ENCODE measurements around the gene TPPP.

TPPP gene

DNA sequence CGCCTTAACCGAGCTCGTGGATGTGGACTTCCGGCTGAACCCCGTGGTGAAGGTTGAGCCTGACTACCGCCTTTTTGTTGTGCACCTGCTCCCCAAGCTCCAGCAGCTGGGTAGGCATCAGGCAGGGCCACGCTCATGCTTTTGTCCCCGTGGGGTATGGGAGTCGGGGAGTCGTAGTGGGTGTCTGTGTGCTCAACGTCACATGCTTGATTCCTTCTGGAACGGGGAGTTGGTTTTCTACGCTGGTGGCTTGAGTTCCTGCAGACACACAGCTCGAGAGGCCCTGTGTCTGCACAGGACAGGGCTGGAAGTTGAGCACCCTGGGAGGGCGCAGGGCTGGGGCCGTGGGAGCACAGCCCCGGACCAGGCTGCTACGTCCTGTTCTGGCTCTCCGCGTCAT, 73.0 kb downstream of the TPPP start:
- Histone ChIP-seq H2AFZ (ENCODE audit: low read depth, low read length) (no peak overlapping the region), H3K9me3 (ENCODE audit: insufficient read depth, low read length) (no peaks in the 10 kb centered on the region), H3K27me3 (ENCODE audit: low read depth, low read length) (no peaks in the 10 kb centered on the region), H3K27ac (ENCODE audit: low read length) (no peak overlapping the region), H3K79me2 (ENCODE audit: low read length) (peaks cover 23% of the 10 kb centered on the region), H3K4me2 (ENCODE audit: low read length) (no peak overlapping the region), H4K20me1 (ENCODE audit: insufficient read depth, low read length) (no peaks in the 10 kb centered on the region), H3K4me3 (ENCODE audit: low read length) (no peak overlapping the region), H3K36me3 (replicated peaks; ENCODE audit: low read depth, low read length) (peaks cover 18% of the 10 kb centered on the region), H3K4me1 (ENCODE audit: low read length) (no peaks in the 10 kb centered on the region), H3K9ac (ENCODE audit: low read length) (no peak overlapping the region)
- TF ChIP-seq, protein P1, sequence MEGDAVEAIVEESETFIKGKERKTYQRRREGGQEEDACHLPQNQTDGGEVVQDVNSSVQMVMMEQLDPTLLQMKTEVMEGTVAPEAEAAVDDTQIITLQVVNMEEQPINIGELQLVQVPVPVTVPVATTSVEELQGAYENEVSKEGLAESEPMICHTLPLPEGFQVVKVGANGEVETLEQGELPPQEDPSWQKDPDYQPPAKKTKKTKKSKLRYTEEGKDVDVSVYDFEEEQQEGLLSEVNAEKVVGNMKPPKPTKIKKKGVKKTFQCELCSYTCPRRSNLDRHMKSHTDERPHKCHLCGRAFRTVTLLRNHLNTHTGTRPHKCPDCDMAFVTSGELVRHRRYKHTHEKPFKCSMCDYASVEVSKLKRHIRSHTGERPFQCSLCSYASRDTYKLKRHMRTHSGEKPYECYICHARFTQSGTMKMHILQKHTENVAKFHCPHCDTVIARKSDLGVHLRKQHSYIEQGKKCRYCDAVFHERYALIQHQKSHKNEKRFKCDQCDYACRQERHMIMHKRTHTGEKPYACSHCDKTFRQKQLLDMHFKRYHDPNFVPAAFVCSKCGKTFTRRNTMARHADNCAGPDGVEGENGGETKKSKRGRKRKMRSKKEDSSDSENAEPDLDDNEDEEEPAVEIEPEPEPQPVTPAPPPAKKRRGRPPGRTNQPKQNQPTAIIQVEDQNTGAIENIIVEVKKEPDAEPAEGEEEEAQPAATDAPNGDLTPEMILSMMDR (IDR thresholded peaks at IDR 0.05; ENCODE audit: low read depth, low read length) = no peak
- no peak for TF ChIP-seq EZH2phosphoT487 (IDR thresholded peaks at IDR 0.05; ENCODE audit: low read depth)

DNA sequence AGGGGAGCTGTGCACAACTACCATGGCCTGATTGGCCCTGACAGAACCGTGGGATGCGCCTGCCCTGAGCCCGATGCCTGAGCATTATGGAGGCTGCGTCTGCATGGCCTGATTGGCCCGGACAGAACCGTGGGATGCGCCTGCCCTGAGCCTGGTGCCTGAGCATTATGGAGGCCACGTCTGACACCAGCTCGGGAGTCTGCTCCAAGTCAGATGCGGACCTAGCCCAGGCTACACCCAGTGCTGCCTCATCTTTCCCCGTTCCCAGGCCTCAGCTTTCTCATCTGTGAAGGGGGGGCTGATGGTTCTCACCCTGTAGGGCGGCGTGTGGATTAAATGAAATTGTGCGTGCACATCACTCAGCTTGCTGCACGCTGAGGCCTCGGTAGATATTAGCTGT, 73.7 kb downstream of the TPPP start:
- peaks cover 23% of the 10 kb centered on the region for H3K36me3 ChIP-seq (replicated peaks; ENCODE audit: low read depth, low read length)
- H3K27me3 ChIP-seq (ENCODE audit: low read depth, low read length) = no peaks in the 10 kb centered on the region
- no peak overlapping the region for H3K9ac ChIP-seq (ENCODE audit: low read length)
- no peaks in the 10 kb centered on the region for H4K20me1 ChIP-seq (ENCODE audit: insufficient read depth, low read length)
- no peaks in the 10 kb centered on the region; the same call in 1 of the 2 replicates for H3K9me3 ChIP-seq (ENCODE audit: insufficient read depth, low read length)
- H3K4me3 ChIP-seq (ENCODE audit: low read length) = no peak overlapping the region
- H2AFZ ChIP-seq (ENCODE audit: low read depth, low read length) = no peak overlapping the region
- H3K27ac ChIP-seq (ENCODE audit: low read length) = no peak overlapping the region
- TF ChIP-seq, protein P1 (IDR thresholded peaks at IDR 0.05; ENCODE audit: low read depth, low read length) = no peak
- TF ChIP-seq EZH2phosphoT487 (IDR thresholded peaks at IDR 0.05; ENCODE audit: low read depth) = no peak
- peaks cover 31% of the 10 kb centered on the region for H3K79me2 ChIP-seq (ENCODE audit: low read length)
- no peak overlapping the region for H3K4me2 ChIP-seq (ENCODE audit: low read length)
- no peaks in the 10 kb centered on the region for H3K4me1 ChIP-seq (ENCODE audit: low read length)

DNA sequence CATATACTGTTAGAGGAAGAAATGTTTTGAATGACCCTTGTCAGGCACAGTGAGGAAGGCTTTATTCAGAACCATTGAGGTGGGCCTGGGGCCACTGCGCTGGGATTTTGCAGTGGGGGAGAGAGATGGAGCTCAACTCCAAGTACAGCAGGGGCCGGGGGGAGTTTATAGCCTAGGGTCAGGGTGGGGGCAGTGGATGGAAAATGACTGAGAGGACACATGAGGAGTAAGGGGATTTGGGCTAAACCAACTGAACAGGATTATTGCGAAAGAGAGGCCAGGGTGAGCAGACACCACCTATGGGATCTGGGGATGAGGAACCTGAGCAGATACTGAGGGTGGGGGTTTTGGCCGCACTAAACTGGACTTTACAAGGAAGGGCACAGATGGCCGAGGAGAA, 74.7 kb downstream of the TPPP start:
- H3K4me2 ChIP-seq (ENCODE audit: low read length) = no peak overlapping the region
- no peaks in the 10 kb centered on the region for H3K27me3 ChIP-seq (ENCODE audit: low read depth, low read length)
- H2AFZ ChIP-seq (ENCODE audit: low read depth, low read length) = no peak overlapping the region
- no peak overlapping the region for H3K9ac ChIP-seq (ENCODE audit: low read length)
- no peak overlapping the region for H3K4me3 ChIP-seq (ENCODE audit: low read length)
- H3K36me3 ChIP-seq (replicated peaks; ENCODE audit: low read depth, low read length) = peaks cover 29% of the 10 kb centered on the region
- no peak overlapping the region for H3K27ac ChIP-seq (ENCODE audit: low read length)
- no peaks in the 10 kb centered on the region for H3K4me1 ChIP-seq (ENCODE audit: low read length)
- TF ChIP-seq, protein P1 (IDR thresholded peaks at IDR 0.05; ENCODE audit: low read depth, low read length) = no peak
- TF ChIP-seq EZH2phosphoT487 (IDR thresholded peaks at IDR 0.05; ENCODE audit: low read depth) = no peak
- H3K9me3 ChIP-seq (ENCODE audit: insufficient read depth, low read length) = peaks cover 4% of the 10 kb centered on the region; the same call in 1 of the 2 replicates
- H4K20me1 ChIP-seq (ENCODE audit: insufficient read depth, low read length) = no peaks in the 10 kb centered on the region
- H3K79me2 ChIP-seq (ENCODE audit: low read length) = peaks cover 40% of the 10 kb centered on the region

DNA sequence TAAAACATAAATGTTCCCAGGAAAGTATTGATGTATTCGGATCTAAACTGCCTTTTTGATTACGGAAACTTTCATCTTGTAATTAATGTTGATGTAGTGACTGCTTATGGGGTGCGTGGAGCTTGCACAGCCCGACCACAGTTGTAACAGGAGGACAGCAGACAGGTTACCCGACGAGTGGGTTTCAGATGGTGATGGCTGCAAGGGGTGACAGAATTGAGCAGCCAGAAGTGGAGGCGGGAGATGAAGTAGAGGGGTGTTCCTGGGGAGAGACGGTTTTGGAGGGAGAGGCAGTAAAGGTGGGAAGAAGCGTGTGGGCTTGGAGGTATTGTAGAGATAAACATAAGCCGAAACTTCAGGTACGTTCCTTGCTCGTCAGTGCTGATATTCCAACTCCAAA, 75.3 kb downstream of the TPPP start:
- H3K4me3 ChIP-seq (ENCODE audit: low read length) = no peak overlapping the region
- no peak overlapping the region for H3K27ac ChIP-seq (ENCODE audit: low read length)
- peaks cover 46% of the 10 kb centered on the region for H3K79me2 ChIP-seq (ENCODE audit: low read length)
- H3K9me3 ChIP-seq (ENCODE audit: insufficient read depth, low read length) = peaks cover 6% of the 10 kb centered on the region; the same call in 1 of the 2 replicates
- TF ChIP-seq, protein P1 (IDR thresholded peaks at IDR 0.05; ENCODE audit: low read depth, low read length) = no peak
- no peak for TF ChIP-seq EZH2phosphoT487 (IDR thresholded peaks at IDR 0.05; ENCODE audit: low read depth)
- H2AFZ ChIP-seq (ENCODE audit: low read depth, low read length) = no peak overlapping the region
- H4K20me1 ChIP-seq (ENCODE audit: insufficient read depth, low read length) = no peaks in the 10 kb centered on the region
- no peak overlapping the region for H3K9ac ChIP-seq (ENCODE audit: low read length)
- H3K27me3 ChIP-seq (ENCODE audit: low read depth, low read length) = no peaks in the 10 kb centered on the region
- H3K36me3 ChIP-seq (replicated peaks; ENCODE audit: low read depth, low read length) = peaks cover 32% of the 10 kb centered on the region
- H3K4me1 ChIP-seq (ENCODE audit: low read length) = peaks cover 2% of the 10 kb centered on the region; the same call in 1 of the 2 replicates
- no peak overlapping the region for H3K4me2 ChIP-seq (ENCODE audit: low read length)

All from OCI-LY3 (cell line).